ENCODE results near the gene DNAJC8.

DNAJC8 gene

DNA sequence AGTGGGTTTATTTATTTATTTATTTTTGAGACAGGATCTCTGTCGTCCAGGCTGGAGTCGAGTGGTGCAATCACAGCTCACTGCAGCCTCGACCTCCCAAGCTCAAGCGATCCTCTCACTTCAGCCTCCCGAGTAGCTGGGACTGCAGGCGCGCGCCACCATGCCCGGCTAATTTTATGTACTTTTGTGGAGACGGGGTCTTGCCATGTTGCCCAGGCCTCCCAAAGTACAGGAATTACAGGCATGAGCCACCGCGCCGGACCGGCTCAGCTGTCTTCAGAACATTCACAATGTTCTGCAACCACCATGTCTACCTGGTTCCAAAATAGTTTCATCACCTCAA lies 406 bp upstream of the DNAJC8 start:
- peaks cover 5 to 39% of the 10 kb centered on the region in 2 donors for H3K36me3 ChIP-seq (replicated peaks in 1 of 2; ENCODE audit: control insufficient read depth in 2 of 2, insufficient read depth in 2 of 2, low read length in 2 of 2)
- WGBS, 2 donors (ENCODE audit: extremely low coverage in 2 of 2, insufficient read length in 2 of 2, insufficient replicate concordance in 1 of 2): no CpG with 5 or more reads among the region's 14 CpGs
- H2AFZ ChIP-seq (ENCODE audit: low read length): peak overlapping the region; percentile 97
- H2AK5ac ChIP-seq (ENCODE audit: low read depth, low read length): peak overlapping the region; percentile 43
- no peak overlapping the region for H3K4me2 ChIP-seq (ENCODE audit: insufficient read depth, low read length, poor library complexity, severe bottlenecking)
- no peak overlapping the region for H2BK12ac ChIP-seq (ENCODE audit: low read length)
- H3K4ac ChIP-seq (ENCODE audit: low read length): no peak overlapping the region
- no peaks in the 10 kb centered on the region for H3K9me3 ChIP-seq (replicated peaks in 1 of 2; ENCODE audit: control insufficient read depth in 2 of 2, insufficient read depth in 1 of 2, low read depth in 1 of 2, low read length in 2 of 2)
- no peak overlapping the region for H2BK15ac ChIP-seq (ENCODE audit: low read length)
- peak overlapping the region; percentile 52 for H3K18ac ChIP-seq (ENCODE audit: low read length)
- no peak overlapping the region for H2BK120ac ChIP-seq (ENCODE audit: low read depth, low read length)
- H3K14ac ChIP-seq (ENCODE audit: low read length): no peak overlapping the region
- no peak overlapping the region for H4K91ac ChIP-seq (ENCODE audit: low read depth, low read length, poor library complexity)
- H4K8ac ChIP-seq (ENCODE audit: low read depth, low read length): no peak overlapping the region
- H3K79me1 ChIP-seq (ENCODE audit: low read depth, low read length): peaks cover 14% of the 10 kb centered on the region
- H3K4me1 ChIP-seq (ENCODE audit: control insufficient read depth in 2 of 2, insufficient read depth in 1 of 2, low read depth in 1 of 2, low read length in 2 of 2): peaks cover 5 to 8% of the 10 kb centered on the region in 2 donors
- H3K27me3 ChIP-seq (ENCODE audit: control insufficient read depth in 3 of 3, insufficient read depth in 3 of 3, low read depth in 1 of 3, low read length in 3 of 3): no peaks in the 10 kb centered on the region
- H2BK5ac ChIP-seq (ENCODE audit: low read length): no peak overlapping the region
- no peak overlapping the region for H3K9ac ChIP-seq (ENCODE audit: low read depth, low read length, poor library complexity)
- H3K23ac ChIP-seq (ENCODE audit: low read depth, low read length, poor library complexity): no peak overlapping the region
- no peak overlapping the region for H3K4me3 ChIP-seq (ENCODE audit: low read length in 2 of 2)
- DNase-seq (ENCODE audit: low spot score): no peak
- H3K27ac ChIP-seq (replicated peaks; ENCODE audit: low read length): no peak overlapping the region

- H3K4ac ChIP-seq (ENCODE audit: low read length): no peak overlapping the region
- H3K4me2 ChIP-seq (ENCODE audit: insufficient read depth, low read length, poor library complexity, severe bottlenecking): no peak overlapping the region
- H4K8ac ChIP-seq (ENCODE audit: low read depth, low read length): no peak overlapping the region
- no peak overlapping the region for H3K23ac ChIP-seq (ENCODE audit: low read depth, low read length, poor library complexity)
- no peaks in the 10 kb centered on the region for H3K9me3 ChIP-seq (replicated peaks in 1 of 2; ENCODE audit: control insufficient read depth in 2 of 2, insufficient read depth in 1 of 2, low read depth in 1 of 2, low read length in 2 of 2)
- no peak overlapping the region for H2BK120ac ChIP-seq (ENCODE audit: low read depth, low read length)
- H2BK12ac ChIP-seq (ENCODE audit: low read length): no peak overlapping the region
- no peak overlapping the region for H3K4me3 ChIP-seq (ENCODE audit: low read length in 2 of 2)
- no peak overlapping the region for H2AK5ac ChIP-seq (ENCODE audit: low read depth, low read length)
- no peak overlapping the region for H2BK5ac ChIP-seq (ENCODE audit: low read length)
- no peak overlapping the region for H3K27ac ChIP-seq (replicated peaks; ENCODE audit: low read length)
- peaks cover 3 to 62% of the 10 kb centered on the region in 2 donors for H3K36me3 ChIP-seq (replicated peaks in 1 of 2; ENCODE audit: control insufficient read depth in 2 of 2, insufficient read depth in 2 of 2, low read length in 2 of 2)
- no peak overlapping the region for H2BK15ac ChIP-seq (ENCODE audit: low read length)
- H3K4me1 ChIP-seq (ENCODE audit: control insufficient read depth in 2 of 2, insufficient read depth in 1 of 2, low read depth in 1 of 2, low read length in 2 of 2): no peaks in the 10 kb centered on the region
- no peak for DNase-seq (ENCODE audit: low spot score)
- no peak overlapping the region for H2AFZ ChIP-seq (ENCODE audit: low read length)
- no peak overlapping the region for H3K14ac ChIP-seq (ENCODE audit: low read length)
- no peak overlapping the region for H4K91ac ChIP-seq (ENCODE audit: low read depth, low read length, poor library complexity)
- no peaks in the 10 kb centered on the region for H3K27me3 ChIP-seq (ENCODE audit: control insufficient read depth in 3 of 3, insufficient read depth in 3 of 3, low read depth in 1 of 3, low read length in 3 of 3)
- H3K18ac ChIP-seq (ENCODE audit: low read length): no peak overlapping the region
- peaks cover 4% of the 10 kb centered on the region for H3K79me1 ChIP-seq (ENCODE audit: low read depth, low read length)
- no CpG with 5 or more reads among the region's 2 CpGs for WGBS, 2 donors (ENCODE audit: extremely low coverage in 2 of 2, insufficient read length in 2 of 2, insufficient replicate concordance in 1 of 2)
- H3K9ac ChIP-seq (ENCODE audit: low read depth, low read length, poor library complexity): no peak overlapping the region
Observed at GRCh38 chr1:28229996-28230395, 2.8 kb downstream of the DNAJC8 start.

DNA sequence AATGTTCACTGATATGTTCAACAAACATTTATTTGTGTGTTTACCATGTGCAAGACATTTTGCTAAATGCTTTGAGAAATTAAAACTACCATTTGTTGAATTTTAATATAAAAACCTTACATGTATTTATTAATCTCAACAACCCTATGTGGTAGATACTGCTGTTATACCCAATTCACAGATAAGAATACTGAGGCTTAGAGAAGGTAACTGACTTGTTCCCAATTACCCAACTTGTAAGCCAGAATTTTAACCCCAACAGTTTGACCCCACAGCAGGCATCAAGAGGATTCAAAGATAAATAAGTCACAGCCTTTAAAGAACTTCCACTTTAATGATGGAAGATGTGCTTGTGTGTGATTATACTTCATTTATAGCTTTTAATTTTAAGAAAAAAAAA lies 3.7 kb downstream of the DNAJC8 start:
- peaks cover 3 to 69% of the 10 kb centered on the region in 2 donors for H3K36me3 ChIP-seq (replicated peaks in 1 of 2; ENCODE audit: control insufficient read depth in 2 of 2, insufficient read depth in 2 of 2, low read length in 2 of 2)
- no peak overlapping the region for H2BK15ac ChIP-seq (ENCODE audit: low read length)
- H3K4me3 ChIP-seq (ENCODE audit: low read length in 2 of 2): no peak overlapping the region
- H3K4me2 ChIP-seq (ENCODE audit: insufficient read depth, low read length, poor library complexity, severe bottlenecking): no peak overlapping the region
- H3K27ac ChIP-seq (replicated peaks; ENCODE audit: low read length): no peak overlapping the region
- no peaks in the 10 kb centered on the region for H3K4me1 ChIP-seq (ENCODE audit: control insufficient read depth in 2 of 2, insufficient read depth in 1 of 2, low read depth in 1 of 2, low read length in 2 of 2)
- no peak overlapping the region for H2BK5ac ChIP-seq (ENCODE audit: low read length)
- no peak overlapping the region for H2AK5ac ChIP-seq (ENCODE audit: low read depth, low read length)
- peaks cover 4% of the 10 kb centered on the region for H3K79me1 ChIP-seq (ENCODE audit: low read depth, low read length)
- no peak for DNase-seq (ENCODE audit: low spot score)
- H3K9me3 ChIP-seq (replicated peaks in 1 of 2; ENCODE audit: control insufficient read depth in 2 of 2, insufficient read depth in 1 of 2, low read depth in 1 of 2, low read length in 2 of 2): no peaks in the 10 kb centered on the region
- no peak overlapping the region for H3K14ac ChIP-seq (ENCODE audit: low read length)
- H2BK120ac ChIP-seq (ENCODE audit: low read depth, low read length): no peak overlapping the region
- H3K18ac ChIP-seq (ENCODE audit: low read length): no peak overlapping the region
- no peak overlapping the region for H4K8ac ChIP-seq (ENCODE audit: low read depth, low read length)
- no peak overlapping the region for H4K91ac ChIP-seq (ENCODE audit: low read depth, low read length, poor library complexity)
- H2BK12ac ChIP-seq (ENCODE audit: low read length): no peak overlapping the region
- H3K9ac ChIP-seq (ENCODE audit: low read depth, low read length, poor library complexity): no peak overlapping the region
- no peaks in the 10 kb centered on the region for H3K27me3 ChIP-seq (ENCODE audit: control insufficient read depth in 3 of 3, insufficient read depth in 3 of 3, low read depth in 1 of 3, low read length in 3 of 3)
- no peak overlapping the region for H2AFZ ChIP-seq (ENCODE audit: low read length)
- H3K23ac ChIP-seq (ENCODE audit: low read depth, low read length, poor library complexity): no peak overlapping the region
- no peak overlapping the region for H3K4ac ChIP-seq (ENCODE audit: low read length)

DNA sequence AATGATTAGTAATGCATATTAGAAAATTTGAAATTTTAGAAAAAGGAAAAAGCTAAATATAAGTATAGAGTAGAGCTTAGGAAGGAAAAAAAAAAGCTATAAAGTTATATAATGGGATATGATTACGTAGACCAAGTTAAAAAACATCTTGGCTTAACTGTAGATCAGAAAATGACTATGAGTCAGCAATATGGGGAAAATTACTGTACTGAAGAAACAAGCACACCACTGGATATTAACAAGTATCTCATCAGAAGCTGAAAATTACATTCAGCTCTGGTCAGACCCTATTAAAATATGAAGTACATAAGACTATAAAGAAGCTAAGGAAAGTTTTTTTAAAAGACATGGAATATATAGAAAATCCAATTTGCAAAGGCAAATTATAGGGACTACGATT lies 19.5 kb downstream of the DNAJC8 start:
- Histone ChIP-seq H4K8ac (ENCODE audit: low read depth, low read length) (no peak overlapping the region), H3K9me3 (replicated peaks in 1 of 2; ENCODE audit: control insufficient read depth in 2 of 2, insufficient read depth in 1 of 2, low read depth in 1 of 2, low read length in 2 of 2) (no peaks in the 10 kb centered on the region), H3K4me3 (ENCODE audit: low read length in 2 of 2) (no peak overlapping the region), H2AFZ (ENCODE audit: low read length) (no peak overlapping the region), H3K9ac (ENCODE audit: low read depth, low read length, poor library complexity) (no peak overlapping the region), H3K27me3 (ENCODE audit: control insufficient read depth in 3 of 3, insufficient read depth in 3 of 3, low read depth in 1 of 3, low read length in 3 of 3) (no peaks in the 10 kb centered on the region), H3K14ac (ENCODE audit: low read length) (no peak overlapping the region), H3K4ac (ENCODE audit: low read length) (no peak overlapping the region), H3K79me1 (ENCODE audit: low read depth, low read length) (no peaks in the 10 kb centered on the region), H3K4me1 (ENCODE audit: control insufficient read depth in 2 of 2, insufficient read depth in 1 of 2, low read depth in 1 of 2, low read length in 2 of 2) (no peaks in the 10 kb centered on the region), H3K36me3 (replicated peaks in 1 of 2; ENCODE audit: control insufficient read depth in 2 of 2, insufficient read depth in 2 of 2, low read length in 2 of 2) (peaks cover 11 to 77% of the 10 kb centered on the region in 2 donors), H4K91ac (ENCODE audit: low read depth, low read length, poor library complexity) (no peak overlapping the region), H2BK5ac (ENCODE audit: low read length) (no peak overlapping the region), H2BK15ac (ENCODE audit: low read length) (no peak overlapping the region), H3K18ac (ENCODE audit: low read length) (no peak overlapping the region), H2AK5ac (ENCODE audit: low read depth, low read length) (no peak overlapping the region), H3K4me2 (ENCODE audit: insufficient read depth, low read length, poor library complexity, severe bottlenecking) (no peak overlapping the region), H2BK12ac (ENCODE audit: low read length) (no peak overlapping the region), H3K23ac (ENCODE audit: low read depth, low read length, poor library complexity) (no peak overlapping the region), H2BK120ac (ENCODE audit: low read depth, low read length) (no peak overlapping the region), H3K27ac (replicated peaks; ENCODE audit: low read length) (no peak overlapping the region)
- no peak for DNase-seq (ENCODE audit: low spot score)
- WGBS, 2 donors (ENCODE audit: extremely low coverage in 2 of 2, insufficient read length in 2 of 2, insufficient replicate concordance in 1 of 2): no CpG with 5 or more reads among the region's 2 CpGs
